Activated naive CD8-positive, alpha-beta T cell treated with anti-CD3 and anti-CD28 coated beads, Interleukin-2, amount 50 U/mL, for 16 hours (primary cell): ENCODE measurements around the gene PARK7.
"Not testable (repeated sequence)": the region's sequence is repeated elsewhere in the genome, so short reads cannot be mapped to it uniquely, and the experiment has no call there.

ENCODE experiments used
- DNase-seq: peaks from one replicate; pipeline ENCODE4 v3.0.0-alpha.2; 2020; ENCODE audit warnings: low read depth, low spot score

PARK7 gene

GRCh38 chr1:7961216-7962013 is at the start of gene PARK7:
Gene PARK7, plus strand, starts transcription at chr1:7961711. Its CDS starts 1,075 bp downstream, at chr1:7962786.
- peak; percentile 99 for DNase-seq

- no peak for DNase-seq
Measured at GRCh38 chr1:7912145-7912544, 49.4 kb upstream of the PARK7 start.

- DNase-seq: no peak
Measured at GRCh38 chr1:7912743-7913557, 48.6 kb upstream of the PARK7 start.

- DNase-seq: peak; percentile 21
Measured at GRCh38 chr1:7915826-7916500, 45.5 kb upstream of the PARK7 start.

GRCh38 chr1:7916501-7916830 is 45.0 kb upstream of the PARK7 start:
- no peak for DNase-seq

- DNase-seq: not testable (repeated sequence)
Measured at GRCh38 chr1:7917971-7918370, 43.5 kb upstream of the PARK7 start.

GRCh38 chr1:7919880-7920279 is 41.6 kb upstream of the PARK7 start:
- no peak for DNase-seq

- no peak for DNase-seq
Measured at GRCh38 chr1:7921796-7922195, 39.7 kb upstream of the PARK7 start.

- DNase-seq: no peak
Measured at GRCh38 chr1:7922301-7922700, 39.2 kb upstream of the PARK7 start.

- not testable (repeated sequence) for DNase-seq
Measured at GRCh38 chr1:7927061-7927460, 34.5 kb upstream of the PARK7 start.

- no peak for DNase-seq
Measured at GRCh38 chr1:7928247-7928646, 33.3 kb upstream of the PARK7 start.

GRCh38 chr1:7929637-7930036 is 31.9 kb upstream of the PARK7 start:
- DNase-seq: no peak

GRCh38 chr1:7930645-7931445 is 30.7 kb upstream of the PARK7 start:
- DNase-seq: no peak

- DNase-seq: no peak
Measured at GRCh38 chr1:7931446-7931812, 30.1 kb upstream of the PARK7 start.

- no peak for DNase-seq
Measured at GRCh38 chr1:7932524-7933138, 28.9 kb upstream of the PARK7 start.

GRCh38 chr1:7938070-7938469 is 23.4 kb upstream of the PARK7 start:
- no peak for DNase-seq

GRCh38 chr1:7940034-7940433 is 21.5 kb upstream of the PARK7 start:
- DNase-seq: no peak

GRCh38 chr1:7940745-7941436 is 20.6 kb upstream of the PARK7 start, which contains the start of gene TNFRSF9:
Gene TNFRSF9, minus strand, starts transcription at chr1:7940839. Its CDS starts 845 bp downstream, at chr1:7939994.
- peak; percentile 67 for DNase-seq

- DNase-seq: no peak
Measured at GRCh38 chr1:7941437-7941793, 20.1 kb upstream of the PARK7 start.

GRCh38 chr1:7942214-7942921 is 19.1 kb upstream of the PARK7 start:
- DNase-seq: no peak
